Stimulated activated CD4-positive, alpha-beta T cell treated with anti-CD3 and anti-CD28 coated beads, Interleukin-12 subunit alpha, Interleukin-12 subunit beta, amount 100 ng/mL, for 24 hours (primary cell): ENCODE measurements around the gene ALPK3.

ENCODE experiments used
- DNase-seq, 2 experiments: peaks; one replicate each; pipeline ENCODE4 v3.0.0-alpha.2; 2020; ENCODE audit warnings: low read depth in 2 of 2

ALPK3 gene

GRCh38 chr15:84797801-84798200 lies 19.4 kb upstream of the ALPK3 start:
- DNase-seq = no peak

DNA sequence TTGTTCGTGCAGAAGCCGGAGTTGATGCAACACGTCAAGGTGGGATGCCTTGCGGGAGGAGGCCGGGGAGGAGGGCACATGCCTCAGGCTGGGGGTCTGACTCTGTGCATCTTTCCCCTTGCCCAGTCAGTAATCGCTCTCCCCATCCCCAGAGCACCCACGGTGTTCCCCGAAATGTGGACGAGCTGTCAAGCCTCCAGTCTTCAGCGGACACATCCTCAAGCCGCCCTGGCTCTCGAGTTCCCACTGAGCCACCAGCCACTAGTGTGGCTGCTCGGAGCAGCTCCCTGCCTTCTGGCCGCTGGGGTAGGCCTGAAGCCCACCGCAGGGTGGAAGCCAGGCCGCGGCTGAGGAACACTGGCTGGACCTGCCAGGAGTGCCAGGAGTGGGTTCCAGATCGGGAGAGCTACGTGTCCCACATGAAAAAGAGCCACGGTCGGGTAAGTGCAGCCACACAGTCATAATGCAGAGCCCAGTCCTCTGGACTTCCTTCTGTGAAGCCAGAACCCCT lies 18.7 kb upstream of the ALPK3 start:
- no peak for DNase-seq

GRCh38 chr15:84799511-84800187 lies 17.5 kb upstream of the ALPK3 start:
- DNase-seq = no peak

- no peak for DNase-seq
Observed at GRCh38 chr15:84800365-84800806, 16.8 kb upstream of the ALPK3 start.

GRCh38 chr15:84804005-84804900 lies 12.9 kb upstream of the ALPK3 start:
- DNase-seq = no peak

- no peak for DNase-seq
Observed at GRCh38 chr15:84805221-84805620, 11.9 kb upstream of the ALPK3 start.

DNA sequence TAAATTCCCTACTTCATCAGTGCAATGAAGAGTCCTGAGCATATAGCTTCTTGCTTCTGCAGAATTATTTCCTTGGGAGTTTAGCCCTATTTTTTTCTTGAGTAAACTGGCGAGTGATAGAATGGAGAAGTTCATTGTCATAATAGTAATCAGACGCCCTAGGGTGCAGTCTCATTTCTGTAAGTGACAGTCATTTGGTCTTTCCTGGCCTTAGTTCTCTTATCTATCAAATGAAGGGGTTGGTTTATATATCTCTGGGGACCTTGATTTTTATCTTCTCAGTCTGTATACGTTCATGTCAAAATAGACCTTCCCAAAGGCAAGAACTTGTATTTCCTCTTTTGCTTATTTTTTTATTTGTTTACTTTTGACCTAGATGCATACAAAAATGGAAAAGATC lies 9.9 kb upstream of the ALPK3 start:
- DNase-seq = no peak

GRCh38 chr15:84810073-84810840 lies 6.9 kb upstream of the ALPK3 start:
- DNase-seq = no peak

- DNase-seq = no peak
Observed at GRCh38 chr15:84811151-84811550, 6.0 kb upstream of the ALPK3 start.

- DNase-seq = no peak
Observed at GRCh38 chr15:84811828-84812227, 5.3 kb upstream of the ALPK3 start.

DNA sequence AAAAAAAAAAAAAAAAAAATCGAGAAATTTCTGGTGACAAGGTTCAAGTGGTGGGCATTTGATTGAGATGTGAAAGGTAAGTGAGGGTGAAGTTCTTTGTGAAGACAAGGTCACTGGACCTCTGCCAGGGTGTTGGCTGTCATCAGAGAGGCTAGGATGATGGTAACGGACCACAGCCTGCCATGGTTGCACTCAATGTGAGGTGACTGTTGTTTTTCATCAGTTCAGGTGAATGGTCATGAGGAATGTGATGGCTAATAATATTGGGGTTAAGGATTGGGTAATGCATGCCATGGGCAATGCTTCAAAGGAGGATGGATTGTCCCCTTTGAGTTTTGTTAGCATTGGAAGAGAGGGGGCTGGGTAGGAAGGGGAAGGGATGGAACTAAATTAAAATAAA lies 4.3 kb upstream of the ALPK3 start:
- no peak for DNase-seq

DNA sequence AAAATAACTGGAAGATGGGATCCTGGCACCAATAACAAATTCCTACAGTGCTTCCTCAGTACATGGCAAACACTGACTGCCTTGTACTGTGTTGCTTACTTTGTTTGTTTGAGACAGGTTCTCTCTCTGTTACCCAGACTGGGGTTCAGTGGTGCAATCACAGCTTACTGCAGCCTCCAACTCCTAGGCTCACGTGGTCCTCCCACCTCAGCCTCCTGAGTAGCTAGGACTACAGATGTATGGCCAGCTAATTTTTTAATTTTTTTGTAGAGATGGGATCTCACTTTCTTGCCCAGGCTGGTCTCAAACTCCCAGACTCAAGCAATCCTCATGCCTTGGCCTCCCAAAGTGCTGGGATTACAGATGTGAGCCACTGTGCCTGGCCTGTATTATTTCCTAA lies 3.7 kb upstream of the ALPK3 start:
- no peak for DNase-seq

DNA sequence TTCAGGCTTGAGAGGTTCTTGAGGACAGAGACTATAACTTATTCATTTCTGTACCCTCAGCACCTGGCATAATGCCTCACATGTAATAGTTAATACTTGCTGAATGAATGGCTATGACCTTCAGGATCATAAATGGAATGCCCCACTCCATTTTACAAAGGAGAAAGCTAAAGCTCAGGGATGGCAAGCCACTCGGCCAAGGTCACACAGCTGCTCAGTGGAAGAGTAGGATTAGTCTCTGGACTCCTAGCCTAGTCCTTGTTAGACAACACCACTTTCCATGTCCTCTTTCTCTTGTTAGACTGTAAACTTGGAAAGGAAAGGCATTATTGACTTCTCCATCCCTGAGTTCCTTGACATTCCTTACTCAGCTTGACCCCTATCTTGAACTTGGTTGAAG lies 3.2 kb upstream of the ALPK3 start:
- DNase-seq = no peak

DNA sequence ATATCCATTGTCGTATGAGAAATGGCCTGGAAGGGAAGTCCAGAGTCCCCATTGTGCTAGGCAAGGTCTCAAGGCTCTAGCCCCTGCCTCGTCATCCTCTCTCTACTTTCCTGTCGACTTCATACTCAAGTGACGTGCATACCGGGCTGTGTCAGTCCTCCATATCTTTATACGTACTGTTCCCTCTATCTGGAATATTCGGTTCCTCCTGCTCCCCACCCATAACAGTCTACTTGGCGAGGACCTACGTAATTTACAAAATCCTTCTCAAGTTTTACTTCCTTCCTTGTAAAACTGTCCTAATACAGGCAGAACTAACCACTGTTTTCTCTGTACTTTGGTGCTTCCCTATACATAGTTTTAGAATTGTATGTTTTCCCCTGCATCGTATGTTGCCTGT lies 2.2 kb upstream of the ALPK3 start:
- no peak for DNase-seq

DNA sequence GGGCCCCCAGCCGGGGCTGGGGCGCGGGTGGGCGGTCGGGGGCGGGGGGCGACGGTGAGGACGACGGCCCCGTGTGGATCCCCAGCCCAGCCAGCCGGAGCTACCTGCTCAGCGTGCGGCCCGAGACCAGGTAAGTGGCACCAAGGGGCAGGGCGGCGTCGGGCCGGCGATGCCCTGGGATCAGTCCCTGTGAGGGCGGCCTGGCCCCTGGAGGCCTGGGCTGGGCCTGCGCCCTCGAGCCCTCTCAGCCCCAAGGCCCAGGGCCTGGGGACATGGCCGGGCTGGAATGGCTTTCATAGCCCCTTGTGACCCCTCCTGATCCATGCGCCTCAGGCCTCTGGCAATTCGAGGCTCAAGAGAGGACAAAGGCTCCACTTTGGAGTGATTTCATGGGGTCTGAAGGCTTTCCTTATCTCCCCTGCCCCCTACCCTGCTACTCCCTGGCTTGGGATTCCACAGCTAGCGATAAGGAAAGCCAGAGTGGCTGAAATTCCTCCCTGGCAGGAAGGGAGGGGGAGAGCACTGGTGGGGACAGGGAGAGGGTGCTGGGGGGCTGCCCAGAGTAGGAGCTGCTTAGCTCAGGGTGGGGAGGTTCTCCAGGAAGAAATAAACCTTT lies 418 bp downstream of the ALPK3 start:
- no peak for DNase-seq

- no peak for DNase-seq
Observed at GRCh38 chr15:84818261-84819131, 1.3 kb downstream of the ALPK3 start.

DNA sequence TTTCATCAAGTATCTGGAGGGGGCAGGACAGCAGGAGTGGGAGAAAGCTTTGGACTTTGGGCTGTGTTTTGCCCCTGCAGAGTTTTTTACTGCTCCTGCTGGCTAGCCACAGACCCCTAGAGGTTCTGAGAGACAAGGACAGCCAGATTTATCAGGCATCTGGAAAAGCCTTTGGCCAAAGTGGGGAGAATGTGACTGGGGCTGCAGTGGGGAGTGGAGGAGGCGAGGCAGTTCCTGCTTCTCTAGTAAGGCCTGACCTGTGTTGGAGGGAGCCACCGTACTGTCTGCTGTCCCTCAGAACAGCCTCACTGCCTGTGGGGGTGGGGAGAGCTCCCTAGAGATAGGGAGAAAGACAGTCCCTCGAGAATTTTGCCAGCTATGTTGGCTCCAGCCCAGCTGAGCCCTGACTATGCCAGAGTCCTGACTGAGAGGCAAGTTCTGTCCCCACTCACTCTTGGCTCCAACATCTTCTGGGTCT lies 2.2 kb downstream of the ALPK3 start:
- DNase-seq = no peak

GRCh38 chr15:84819791-84820190 lies 2.6 kb downstream of the ALPK3 start:
- no peak for DNase-seq

- no peak for DNase-seq
Observed at GRCh38 chr15:84821501-84822021, 4.4 kb downstream of the ALPK3 start.

DNA sequence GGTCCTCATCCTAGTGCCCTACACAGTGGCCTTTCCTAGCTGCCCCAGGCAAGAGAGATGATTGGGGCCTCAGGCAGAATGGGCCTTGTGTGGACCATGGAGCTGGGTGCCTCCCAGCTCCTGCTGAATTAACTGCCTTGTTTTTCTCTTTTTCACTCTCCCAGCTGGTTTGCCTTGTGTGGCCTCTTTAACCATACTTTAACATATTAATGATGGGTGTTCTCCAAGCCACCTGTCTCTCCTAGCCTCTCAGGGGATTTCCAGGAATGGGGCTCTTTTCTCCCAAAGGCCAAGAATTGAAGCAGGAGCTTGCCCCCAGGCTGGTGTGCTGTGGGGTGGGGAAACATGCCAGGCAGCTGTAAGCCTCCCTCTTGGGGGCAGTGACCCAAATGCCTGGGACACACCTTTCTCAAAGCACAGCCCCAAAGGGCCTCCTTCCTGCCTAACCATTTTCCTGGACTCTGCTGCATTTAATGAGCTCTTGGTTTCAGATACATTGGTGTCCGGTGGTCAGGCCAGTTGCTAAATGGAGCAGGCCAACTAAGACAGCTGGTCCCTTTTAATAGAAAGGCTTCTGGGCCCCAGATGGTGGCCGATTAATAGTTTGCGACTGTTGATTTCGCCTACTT lies 5.6 kb downstream of the ALPK3 start:
- DNase-seq = no peak
